Hepatocyte (in vitro differentiated cells): ENCODE measurements around the gene CCM2. TPM values are rescaled to one million over a fixed set of nuclear protein-coding genes. Genes with fewer than 3 reads are reported as not detected.

Experiments
- DNase-seq: peaks from one replicate; pipeline ENCODE4 v3.0.0-alpha.2; 2016; ENCODE audit warnings: low spot score
- H2AFZ ChIP-seq: fragments of 200-600 bp; sonication (generic); 2 replicates; pipeline ENCODE4 v1.6.0; 2016; ENCODE audit warnings: antibody characterized with exemption, mild to moderate bottlenecking
- H3K27ac ChIP-seq: fragments of 200-600 bp; sonication (generic); 2 replicates; pipeline ENCODE4 v1.5.1; 2016; ENCODE audit warnings: mild to moderate bottlenecking
- H3K27me3 ChIP-seq: fragments of 200-600 bp; sonication (generic); 2 replicates; pipeline ENCODE4 v1.6.1; 2016
- H3K36me3 ChIP-seq: fragments of 200-600 bp; sonication (generic); replicated peaks from 2 replicates; pipeline ENCODE4 v1.5.1; 2016; ENCODE audit warnings: low read depth; ENCODE audit not compliant: insufficient read depth
- H3K4me1 ChIP-seq: fragments of 200-600 bp; sonication (generic); 2 replicates; pipeline ENCODE4 v1.5.1; 2016; ENCODE audit warnings: mild to moderate bottlenecking, moderate library complexity; ENCODE audit not compliant: insufficient read depth
- H3K4me2 ChIP-seq: fragments of 200-600 bp; sonication (generic); 2 replicates; pipeline ENCODE4 v1.6.0; 2016
- H3K4me3 ChIP-seq: fragments of 200-600 bp; sonication (generic); 2 replicates; pipeline ENCODE4 v1.5.1; 2016; ENCODE audit warnings: mild to moderate bottlenecking
- H3K79me2 ChIP-seq: fragments of 200-600 bp; sonication (generic); 2 replicates; pipeline ENCODE4 v1.6.0; 2017; ENCODE audit warnings: mild to moderate bottlenecking
- H3K9me2 ChIP-seq: fragments of 200-600 bp; sonication (generic); replicated peaks from 2 replicates; pipeline ENCODE4 v1.6.0; 2017; ENCODE audit warnings: mild to moderate bottlenecking; ENCODE audit not compliant: insufficient read depth
- H3K9me3 ChIP-seq: fragments of 200-600 bp; sonication (generic); 2 replicates; pipeline ENCODE4 v1.5.1; 2016; ENCODE audit warnings: low read depth, mild to moderate bottlenecking
- H4K20me1 ChIP-seq: fragments of 200-600 bp; sonication (generic); 2 replicates; pipeline ENCODE4 v1.6.0; 2016; ENCODE audit warnings: mild to moderate bottlenecking; ENCODE audit not compliant: insufficient read depth, poor library complexity, severe bottlenecking
- EZH2 ChIP-seq: fragments of 200-600 bp; sonication (generic); IDR thresholded peaks from 2 replicates; pipeline ENCODE4 v1.6.1; 2016; ENCODE audit warnings: antibody characterized with exemption, mild to moderate bottlenecking, borderline replicate concordance
- EZH2phosphoT487 ChIP-seq: fragments of 200-600 bp; sonication (generic); IDR thresholded peaks from one replicate; pipeline ENCODE4 v1.6.1; 2018; ENCODE audit warnings: antibody characterized with exemption, mild to moderate bottlenecking, low read depth, moderate library complexity; ENCODE audit not compliant: unreplicated experiment, severe bottlenecking
- WGBS: methylation state at CpG from one replicate; pipeline ENCODE4 v1.1.6; 2016; ENCODE audit warnings: low lambda C conversion rate; ENCODE audit errors: missing lambda C conversion rate; 5-methylcytosine and 5-hydroxymethylcytosine counted together
- polyA plus RNA-seq: library from polyadenylated mRNA; unstranded; fragments of >200 nt; fragmentation: Nextera tagmentation; extraction: Ambion mirVana; gene quantifications from 2 replicates; pipeline ENCODE4 v1.2.1, GENCODE V29; 2016
- total RNA-seq: library from RNA; depleted of rRNA; stranded (reverse); fragments of >200 nt; gene quantifications from 2 replicates; pipeline ENCODE4 v1.2.3, GENCODE V29; 2014
- TF ChIP-seq, protein P1 (sequence below): fragments of 200-600 bp; sonication (generic); IDR thresholded peaks from 2 replicates; pipeline ENCODE4 v1.5.1; 2016; ENCODE audit warnings: antibody characterized with exemption, mild to moderate bottlenecking; ENCODE audit not compliant: poor library complexity

Gene CCM2
- total and polyA plus RNA-seq, 2 experiments from 2014 or later = 32.2 to 57.1 TPM

DNA sequence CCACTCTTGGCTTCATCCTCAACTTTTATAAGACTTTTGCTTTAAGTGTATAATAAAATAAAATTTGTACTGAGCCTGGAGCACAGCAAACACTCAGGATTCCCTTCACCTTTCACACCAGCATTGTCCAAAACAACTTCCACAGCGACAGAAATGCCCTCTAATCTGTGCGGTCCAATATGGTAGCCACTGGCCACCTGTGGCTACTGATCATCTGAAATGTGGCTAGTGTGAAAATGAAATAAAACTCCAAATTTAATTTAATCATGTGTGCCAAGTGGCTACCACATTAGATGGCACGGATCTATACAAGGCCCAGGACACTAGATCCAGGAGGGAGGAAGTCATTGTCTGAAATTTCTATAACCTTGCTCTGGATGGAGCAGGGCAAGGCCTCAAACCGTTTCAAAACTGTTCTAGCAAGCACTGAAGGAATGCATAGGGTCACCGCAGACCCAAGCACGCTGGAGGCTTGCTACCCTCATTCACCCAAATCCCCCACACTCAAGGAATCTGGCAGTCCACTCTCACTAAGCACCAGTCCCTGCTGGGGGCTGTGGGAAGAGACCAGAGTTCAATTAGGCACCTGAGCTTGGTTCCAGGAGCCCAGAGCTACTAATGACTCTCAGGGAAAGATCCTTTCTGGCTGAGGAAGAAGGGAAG is 14.8 kb upstream of the CCM2 start:
- no peak for TF ChIP-seq EZH2
- TF ChIP-seq, protein P1, sequence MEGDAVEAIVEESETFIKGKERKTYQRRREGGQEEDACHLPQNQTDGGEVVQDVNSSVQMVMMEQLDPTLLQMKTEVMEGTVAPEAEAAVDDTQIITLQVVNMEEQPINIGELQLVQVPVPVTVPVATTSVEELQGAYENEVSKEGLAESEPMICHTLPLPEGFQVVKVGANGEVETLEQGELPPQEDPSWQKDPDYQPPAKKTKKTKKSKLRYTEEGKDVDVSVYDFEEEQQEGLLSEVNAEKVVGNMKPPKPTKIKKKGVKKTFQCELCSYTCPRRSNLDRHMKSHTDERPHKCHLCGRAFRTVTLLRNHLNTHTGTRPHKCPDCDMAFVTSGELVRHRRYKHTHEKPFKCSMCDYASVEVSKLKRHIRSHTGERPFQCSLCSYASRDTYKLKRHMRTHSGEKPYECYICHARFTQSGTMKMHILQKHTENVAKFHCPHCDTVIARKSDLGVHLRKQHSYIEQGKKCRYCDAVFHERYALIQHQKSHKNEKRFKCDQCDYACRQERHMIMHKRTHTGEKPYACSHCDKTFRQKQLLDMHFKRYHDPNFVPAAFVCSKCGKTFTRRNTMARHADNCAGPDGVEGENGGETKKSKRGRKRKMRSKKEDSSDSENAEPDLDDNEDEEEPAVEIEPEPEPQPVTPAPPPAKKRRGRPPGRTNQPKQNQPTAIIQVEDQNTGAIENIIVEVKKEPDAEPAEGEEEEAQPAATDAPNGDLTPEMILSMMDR = no peak
- no peak for TF ChIP-seq EZH2phosphoT487
- Histone ChIP-seq H2AFZ (no peak overlapping the region), H3K27me3 (no peaks in the 10 kb centered on the region), H3K27ac (peak overlapping the region; percentile 96), H3K4me3 (peak overlapping the region; percentile 22), H3K79me2 (peaks cover 9% of the 10 kb centered on the region), H3K4me2 (peak overlapping the region; percentile 84), H3K9me2 (no peaks in the 10 kb centered on the region), H4K20me1 (no peaks in the 10 kb centered on the region), H3K4me1 (peaks cover 8% of the 10 kb centered on the region), H3K36me3 (no peaks in the 10 kb centered on the region), H3K9me3 (no peaks in the 10 kb centered on the region)
- no peak for DNase-seq
- 68% methylated on average over 6 of the region's 6 CpGs for WGBS

DNA sequence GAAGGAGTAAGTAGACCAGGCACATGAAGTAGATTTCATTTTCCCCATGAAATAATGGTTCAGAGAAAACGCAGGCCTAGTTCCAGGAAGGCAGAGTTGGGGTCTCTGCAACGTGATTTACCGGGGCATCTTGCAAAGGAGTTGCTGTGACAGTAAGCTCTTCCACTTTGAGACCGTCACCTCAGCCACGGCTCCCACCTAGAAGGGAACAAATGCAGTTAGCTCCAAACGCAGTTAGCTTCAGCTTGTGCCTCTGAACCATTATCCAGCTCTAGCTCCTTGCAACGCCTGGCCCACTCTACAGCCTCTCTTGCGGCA is 14.1 kb upstream of the CCM2 start:
- 11% methylated on average over 8 of the region's 8 CpGs for WGBS
- Histone ChIP-seq H3K9me3 (no peaks in the 10 kb centered on the region), H3K4me2 (peak overlapping the region; percentile 84), H3K27me3 (no peaks in the 10 kb centered on the region), H2AFZ (peak overlapping the region; percentile 36), H3K27ac (peak overlapping the region; percentile 96), H3K9me2 (no peaks in the 10 kb centered on the region), H3K4me3 (peak overlapping the region; percentile 22), H3K36me3 (no peaks in the 10 kb centered on the region), H3K4me1 (peaks cover 8% of the 10 kb centered on the region), H4K20me1 (no peaks in the 10 kb centered on the region), H3K79me2 (peaks cover 9% of the 10 kb centered on the region)
- TF ChIP-seq EZH2phosphoT487 (no peak), EZH2 (no peak)
- TF ChIP-seq, protein P1 = no peak
- DNase-seq = no peak

DNA sequence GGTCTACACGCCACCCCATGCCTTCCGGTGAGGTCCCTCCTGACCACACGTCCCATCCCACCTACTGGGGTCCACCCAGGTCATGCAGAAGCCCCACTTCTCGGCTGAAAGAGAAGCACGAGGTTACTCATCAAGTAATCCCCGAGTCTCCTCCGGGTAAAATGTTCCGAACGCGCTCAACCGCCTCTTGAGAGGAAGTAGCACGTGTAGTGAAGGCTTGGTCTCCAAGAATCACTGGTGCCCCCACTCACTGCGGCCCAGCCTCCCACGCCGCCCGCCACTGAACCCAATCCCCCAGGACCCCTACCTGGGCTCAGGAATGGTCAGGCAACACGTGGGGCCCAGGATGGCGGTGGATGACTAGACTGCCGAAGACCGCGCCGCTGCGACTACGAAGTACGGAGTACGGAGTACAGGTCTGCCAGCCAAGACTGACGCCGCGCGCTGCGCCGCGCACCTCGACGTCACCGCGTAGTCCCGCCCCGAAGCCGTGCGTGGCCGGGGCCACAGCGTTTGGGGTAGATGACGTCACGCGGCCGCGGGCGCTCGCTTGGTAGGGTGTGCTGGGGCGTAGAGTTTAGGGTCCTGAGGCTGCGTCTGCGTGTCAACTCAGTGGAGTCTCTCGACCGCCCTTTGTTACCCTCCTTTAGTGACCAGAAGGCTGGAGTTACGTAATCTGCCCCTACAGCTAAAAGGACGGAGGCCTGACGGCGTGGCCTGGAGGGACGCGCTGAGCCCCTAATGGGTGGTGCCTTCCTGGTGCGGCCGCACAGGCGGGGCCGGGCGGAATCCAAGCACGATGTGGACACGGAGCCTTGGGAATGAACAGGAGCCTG is 13.6 kb upstream of the CCM2 start:
- Histone ChIP-seq H3K79me2 (peaks cover 9% of the 10 kb centered on the region), H3K27me3 (no peaks in the 10 kb centered on the region), H4K20me1 (no peaks in the 10 kb centered on the region), H3K4me3 (peak overlapping the region; percentile 22), H3K27ac (peak overlapping the region; percentile 96), H3K36me3 (no peaks in the 10 kb centered on the region), H3K9me3 (no peaks in the 10 kb centered on the region), H3K9me2 (no peaks in the 10 kb centered on the region), H3K4me2 (peak overlapping the region; percentile 84), H3K4me1 (peaks cover 8% of the 10 kb centered on the region), H2AFZ (peak overlapping the region; percentile 68)
- 1% methylated on average over 68 of the region's 68 CpGs for WGBS
- no peak for TF ChIP-seq EZH2
- TF ChIP-seq EZH2phosphoT487 = no peak
- TF ChIP-seq, protein P1 = no peak
- peak; percentile 97 for DNase-seq
